ENCODE results near the gene ADAD2. TPM values are rescaled to one million over a fixed set of nuclear protein-coding genes. Genes with fewer than 3 reads are reported as not detected.

The ADAD2 gene
- total RNA-seq, 1 experiment from 2014 or later, result not detected

DNA sequence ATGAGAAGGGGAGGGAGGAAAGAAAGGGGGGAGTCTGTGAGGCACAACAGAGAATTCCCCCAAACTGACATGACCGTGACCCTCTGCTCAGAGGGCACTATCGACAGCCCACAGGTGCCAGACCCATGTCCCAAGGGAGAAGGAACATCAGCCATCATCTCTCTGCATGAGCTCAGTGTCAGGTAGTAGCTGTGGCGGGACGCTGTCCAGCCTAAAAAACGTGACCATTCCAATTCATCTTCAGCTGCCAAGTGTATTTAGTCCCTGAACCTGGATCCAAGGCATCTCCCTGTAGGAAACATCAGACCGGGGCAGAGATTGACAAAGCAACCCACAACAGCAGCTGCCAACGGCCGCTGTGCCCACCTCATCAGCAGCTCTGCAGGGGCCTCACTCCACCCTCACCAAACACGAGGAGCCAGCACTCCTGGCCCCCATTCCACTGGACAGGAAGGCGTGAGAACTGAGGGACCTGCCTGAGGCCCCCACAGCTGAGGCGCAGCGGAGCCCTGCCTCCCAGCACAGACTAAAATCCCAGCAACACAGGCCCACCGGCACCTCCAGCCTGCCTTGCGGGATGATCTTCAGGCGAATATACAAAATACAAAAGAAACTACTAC is 12.7 kb upstream of the ADAD2 start:
- Histone ChIP-seq H3K4me2 (peak overlapping the region; percentile 65; the same call in 1 of the 2 replicates), H3K4me3 (no peak overlapping the region), H3K9me3 (ENCODE audit: insufficient read depth, low read depth) (no peaks in the 10 kb centered on the region), H3F3A (ENCODE audit: insufficient read depth, low read depth) (peaks cover 37% of the 10 kb centered on the region), H2AFZ (no peak overlapping the region), H3K27me3 (ENCODE audit: insufficient read depth, low read depth) (no peaks in the 10 kb centered on the region), H3K27ac (peak overlapping the region; percentile 53), H3K4me1 (replicated peaks; ENCODE audit: insufficient read depth) (peaks cover 33% of the 10 kb centered on the region), H3K9me2 (ENCODE audit: insufficient read depth) (no peaks in the 10 kb centered on the region), H4K20me1 (ENCODE audit: insufficient read depth) (no peaks in the 10 kb centered on the region; the same call in 1 of the 2 replicates), H3K36me3 (ENCODE audit: low read depth) (no peaks in the 10 kb centered on the region), H3K79me2 (ENCODE audit: low read depth) (no peaks in the 10 kb centered on the region)
- no TSS peak for BruUV-seq (replicated peaks)
- intact Hi-C loops (cut with micrococcal nuclease; ENCODE audit: unreplicated experiment), result loop anchor here (5.0 to 10.0 kb wide), 5 partner anchors 226 to 353 kb away; partner anchors contain the start of genes MEAK7 and OSGIN1
- TF ChIP-seq, protein P1, sequence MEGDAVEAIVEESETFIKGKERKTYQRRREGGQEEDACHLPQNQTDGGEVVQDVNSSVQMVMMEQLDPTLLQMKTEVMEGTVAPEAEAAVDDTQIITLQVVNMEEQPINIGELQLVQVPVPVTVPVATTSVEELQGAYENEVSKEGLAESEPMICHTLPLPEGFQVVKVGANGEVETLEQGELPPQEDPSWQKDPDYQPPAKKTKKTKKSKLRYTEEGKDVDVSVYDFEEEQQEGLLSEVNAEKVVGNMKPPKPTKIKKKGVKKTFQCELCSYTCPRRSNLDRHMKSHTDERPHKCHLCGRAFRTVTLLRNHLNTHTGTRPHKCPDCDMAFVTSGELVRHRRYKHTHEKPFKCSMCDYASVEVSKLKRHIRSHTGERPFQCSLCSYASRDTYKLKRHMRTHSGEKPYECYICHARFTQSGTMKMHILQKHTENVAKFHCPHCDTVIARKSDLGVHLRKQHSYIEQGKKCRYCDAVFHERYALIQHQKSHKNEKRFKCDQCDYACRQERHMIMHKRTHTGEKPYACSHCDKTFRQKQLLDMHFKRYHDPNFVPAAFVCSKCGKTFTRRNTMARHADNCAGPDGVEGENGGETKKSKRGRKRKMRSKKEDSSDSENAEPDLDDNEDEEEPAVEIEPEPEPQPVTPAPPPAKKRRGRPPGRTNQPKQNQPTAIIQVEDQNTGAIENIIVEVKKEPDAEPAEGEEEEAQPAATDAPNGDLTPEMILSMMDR (conservative IDR thresholded peaks at IDR 0.05), result no peak
- no peak for TF ChIP-seq EZH2 (IDR thresholded peaks at IDR 0.05; ENCODE audit: low read depth)
- ChIA-PET POLR2A (ENCODE audit: unreplicated experiment) (no interaction called here), CTCF (interaction anchor here (0.6 to 1.0 kb wide), 2 partner anchors 33 to 160 kb away, joined by 3 read pairs; partner anchors contain the start of genes DNAAF1 and HSDL1)
- DNase-seq, result no peak

DNA sequence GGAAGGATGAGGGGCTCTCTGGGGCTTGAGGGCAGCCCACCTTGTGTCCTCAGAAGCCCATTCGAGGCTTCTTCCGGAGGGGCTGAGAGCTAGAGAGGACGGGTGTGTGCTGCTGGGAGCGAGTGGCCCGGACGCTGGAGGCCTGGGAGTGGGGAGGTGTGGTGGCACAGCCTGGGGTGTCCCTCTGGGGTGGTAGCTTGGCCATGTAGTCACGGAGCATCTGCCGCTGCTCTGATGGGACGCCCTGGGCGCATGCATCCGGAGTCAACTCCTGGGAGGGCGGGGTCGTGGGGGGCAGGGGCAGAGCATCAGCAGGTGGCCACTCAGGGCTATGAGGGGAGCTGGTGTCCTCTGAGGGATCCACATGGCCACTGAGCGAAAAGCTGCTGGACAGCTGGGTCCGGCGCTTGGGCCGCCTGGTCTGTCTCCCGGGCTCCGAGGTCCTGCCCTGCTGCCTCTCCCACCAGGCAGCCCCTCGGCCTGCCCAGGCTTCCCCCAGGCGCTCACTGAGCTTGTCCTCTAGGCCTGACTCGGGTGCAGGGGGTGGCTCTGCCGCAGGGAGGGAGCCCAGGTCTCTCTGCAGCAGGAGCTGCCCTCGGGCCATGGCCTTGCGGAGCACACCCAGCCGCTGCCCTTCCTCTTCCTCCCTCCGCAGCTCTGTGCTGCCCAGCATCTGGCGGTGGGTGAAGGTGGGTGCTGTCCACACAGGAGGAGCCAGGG is 11.9 kb upstream of the ADAD2 start:
- no peaks in the 10 kb centered on the region; the same call in 1 of the 2 replicates for H3K36me3 ChIP-seq (ENCODE audit: low read depth)
- H3K4me3 ChIP-seq, result no peak overlapping the region
- no TSS peak for BruUV-seq (replicated peaks)
- DNase-seq, result no peak
- H3K27me3 ChIP-seq (ENCODE audit: insufficient read depth, low read depth), result no peaks in the 10 kb centered on the region
- H2AFZ ChIP-seq, result no peak overlapping the region
- H4K20me1 ChIP-seq (ENCODE audit: insufficient read depth), result no peaks in the 10 kb centered on the region; the same call in 1 of the 2 replicates
- peaks cover 7% of the 10 kb centered on the region; the same call in 1 of the 2 replicates for H3K79me2 ChIP-seq (ENCODE audit: low read depth)
- TF ChIP-seq, protein P1 (conservative IDR thresholded peaks at IDR 0.05), result no peak; the same call in 1 of the 2 replicates
- no peak for TF ChIP-seq EZH2 (IDR thresholded peaks at IDR 0.05; ENCODE audit: low read depth)
- H3F3A ChIP-seq (ENCODE audit: insufficient read depth, low read depth), result peaks cover 37% of the 10 kb centered on the region
- no peak overlapping the region for H3K27ac ChIP-seq
- H3K4me1 ChIP-seq (replicated peaks; ENCODE audit: insufficient read depth), result peaks cover 33% of the 10 kb centered on the region
- no peaks in the 10 kb centered on the region for H3K9me2 ChIP-seq (ENCODE audit: insufficient read depth)
- ChIA-PET POLR2A (ENCODE audit: unreplicated experiment) (no interaction called here), CTCF (interaction anchor here (0.6 kb wide), 1 partner anchor 160 kb away, joined by 3 read pairs; no protein-coding TSS in a partner anchor)
- intact Hi-C loops (cut with micrococcal nuclease; ENCODE audit: unreplicated experiment), result loop anchor here (5.0 to 10.0 kb wide), 5 partner anchors 227 to 354 kb away; partner anchors contain the start of genes MEAK7 and OSGIN1
- no peak overlapping the region for H3K4me2 ChIP-seq
- H3K9me3 ChIP-seq (ENCODE audit: insufficient read depth, low read depth), result no peaks in the 10 kb centered on the region

DNA sequence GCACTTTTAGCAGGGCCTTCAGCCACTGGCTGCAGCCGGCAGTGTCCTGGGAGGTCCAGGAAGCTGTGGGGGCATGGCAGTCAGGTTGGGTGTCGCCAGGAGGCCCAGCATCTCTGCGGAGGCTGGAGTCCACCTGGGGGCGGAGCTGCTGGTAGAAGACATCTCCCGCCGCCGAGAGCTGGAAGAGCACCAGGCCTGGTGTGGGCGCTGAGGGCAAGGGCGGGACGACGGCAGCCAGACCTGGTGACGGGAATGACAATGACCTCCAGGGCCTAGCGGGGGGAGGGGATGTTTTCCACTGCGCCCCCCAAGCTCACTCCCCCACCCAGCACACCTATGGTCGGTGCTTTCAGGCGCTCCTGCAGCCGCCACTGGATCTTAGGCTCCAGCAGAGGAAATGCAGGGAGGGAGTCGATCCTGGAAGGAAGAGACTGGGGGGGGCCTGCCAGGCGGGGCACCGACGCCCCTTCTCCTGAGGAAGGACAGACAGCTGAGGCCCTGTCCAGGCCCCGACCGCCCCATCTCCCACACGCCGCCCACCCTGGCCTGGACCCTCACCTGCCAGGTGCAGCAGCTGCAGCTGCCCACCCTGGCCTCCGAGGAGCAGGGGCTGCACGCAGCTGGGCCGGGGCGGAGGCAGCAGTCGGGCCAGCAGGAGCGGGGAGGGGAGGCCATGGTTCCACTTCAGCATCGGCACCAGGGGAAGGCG is 11.2 kb upstream of the ADAD2 start:
- peaks cover 35% of the 10 kb centered on the region for H3F3A ChIP-seq (ENCODE audit: insufficient read depth, low read depth)
- BruUV-seq (replicated peaks), result no TSS peak
- H3K9me3 ChIP-seq (ENCODE audit: insufficient read depth, low read depth), result no peaks in the 10 kb centered on the region
- H3K79me2 ChIP-seq (ENCODE audit: low read depth), result peaks cover 14% of the 10 kb centered on the region; the same call in 1 of the 2 replicates
- H3K4me3 ChIP-seq, result no peak overlapping the region
- H3K36me3 ChIP-seq (ENCODE audit: low read depth), result no peaks in the 10 kb centered on the region; the same call in 1 of the 2 replicates
- peaks cover 33% of the 10 kb centered on the region for H3K4me1 ChIP-seq (replicated peaks; ENCODE audit: insufficient read depth)
- no peak overlapping the region for H3K27ac ChIP-seq
- H3K4me2 ChIP-seq, result no peak overlapping the region
- DNase-seq, result no peak
- TF ChIP-seq EZH2 (IDR thresholded peaks at IDR 0.05; ENCODE audit: low read depth), result no peak
- TF ChIP-seq, protein P1 (conservative IDR thresholded peaks at IDR 0.05), result no peak
- H2AFZ ChIP-seq, result no peak overlapping the region
- ChIA-PET CTCF (no interaction called here), POLR2A (ENCODE audit: unreplicated experiment) (no interaction called here)
- H4K20me1 ChIP-seq (ENCODE audit: insufficient read depth), result no peaks in the 10 kb centered on the region; the same call in 1 of the 2 replicates
- intact Hi-C loops (cut with micrococcal nuclease; ENCODE audit: unreplicated experiment), result loop anchor here (5.0 to 10.0 kb wide), 5 partner anchors 227 to 355 kb away; partner anchors contain the start of genes MEAK7 and OSGIN1
- H3K9me2 ChIP-seq (ENCODE audit: insufficient read depth), result no peaks in the 10 kb centered on the region
- no peaks in the 10 kb centered on the region for H3K27me3 ChIP-seq (ENCODE audit: insufficient read depth, low read depth)
